ENCODE data around the gene DAB2.

DAB2 gene

GRCh38 chr5:39448506-39449128, 23.8 kb upstream of the DAB2 start:
- DNase-seq (ENCODE audit: low read depth in 2 of 3, low spot score in 1 of 3) = no peak

GRCh38 chr5:39447968-39448367, 23.2 kb upstream of the DAB2 start:
- DNase-seq (ENCODE audit: low read depth in 2 of 3, low spot score in 1 of 3) = no peak

DNA sequence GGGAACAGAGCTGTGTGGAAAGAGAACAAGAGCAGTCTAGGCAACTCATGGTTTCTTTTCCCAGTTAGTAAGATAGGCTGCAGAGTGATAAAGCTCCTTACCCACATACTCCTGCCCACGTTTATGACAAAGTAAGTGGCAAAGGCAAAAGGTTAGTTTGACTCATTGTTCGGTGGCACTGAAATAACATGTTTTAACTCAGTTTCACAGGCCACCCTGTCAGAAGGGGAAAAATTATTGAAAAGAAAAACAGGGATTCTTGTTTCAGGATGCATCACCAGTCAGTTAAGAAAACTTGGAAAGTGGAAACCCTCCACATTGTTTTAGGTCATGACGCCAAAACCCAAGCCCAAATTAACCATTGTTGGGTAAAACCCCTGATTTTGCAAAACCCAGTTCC, 22.3 kb upstream of the DAB2 start:
- no peak for DNase-seq (ENCODE audit: low read depth in 2 of 3, low spot score in 1 of 3)

DNA sequence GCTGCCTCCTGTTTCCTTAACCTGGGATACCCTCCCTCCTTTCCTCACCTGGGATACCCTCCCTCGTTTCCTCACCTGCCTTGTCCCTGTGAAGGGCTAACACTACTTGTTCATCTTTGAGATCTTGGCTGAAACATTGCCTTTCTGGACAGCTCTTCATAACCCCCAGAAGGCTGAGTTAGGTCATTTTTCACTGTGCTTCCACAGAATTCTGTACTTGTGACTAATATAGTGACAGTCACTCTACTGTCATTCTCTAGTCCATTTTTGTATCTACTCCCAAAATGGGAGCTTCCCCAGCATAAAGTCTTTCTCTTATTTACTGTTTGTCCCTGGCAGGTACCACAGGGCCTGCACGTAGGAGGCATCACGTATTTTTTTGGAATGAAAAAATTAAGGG, 21.5 kb upstream of the DAB2 start:
- DNase-seq (ENCODE audit: low read depth in 2 of 3, low spot score in 1 of 3) = no peak

- no peak for DNase-seq (ENCODE audit: low read depth in 2 of 3, low spot score in 1 of 3)
These were observed 19.1 kb upstream of the DAB2 start for GRCh38 chr5:39443911-39444310.

DNA sequence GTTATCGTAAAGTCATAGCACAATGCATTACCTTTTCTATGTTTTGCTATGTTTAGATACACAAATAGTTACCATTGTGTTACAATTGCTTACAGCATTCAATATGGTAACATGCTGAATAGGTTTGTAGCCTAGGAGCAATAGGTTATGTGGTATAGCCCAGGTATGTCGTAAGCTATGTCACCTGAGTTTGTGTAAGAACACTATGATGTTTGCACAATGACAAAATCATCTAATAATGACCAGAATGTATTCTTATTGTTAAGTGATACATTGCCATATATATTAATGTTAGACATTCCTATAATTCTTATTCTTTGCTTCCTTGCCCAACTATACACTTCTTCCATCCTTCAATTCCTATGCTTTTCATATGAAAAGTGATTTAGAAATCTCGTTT, 18.2 kb upstream of the DAB2 start:
- DNase-seq (ENCODE audit: low read depth in 2 of 3, low spot score in 1 of 3) = no peak

GRCh38 chr5:39441838-39442237, 17.1 kb upstream of the DAB2 start:
- DNase-seq (ENCODE audit: low read depth in 2 of 3, low spot score in 1 of 3) = no peak

GRCh38 chr5:39440958-39441624, 16.3 kb upstream of the DAB2 start:
- no peak for DNase-seq (ENCODE audit: low read depth in 2 of 3, low spot score in 1 of 3)

DNA sequence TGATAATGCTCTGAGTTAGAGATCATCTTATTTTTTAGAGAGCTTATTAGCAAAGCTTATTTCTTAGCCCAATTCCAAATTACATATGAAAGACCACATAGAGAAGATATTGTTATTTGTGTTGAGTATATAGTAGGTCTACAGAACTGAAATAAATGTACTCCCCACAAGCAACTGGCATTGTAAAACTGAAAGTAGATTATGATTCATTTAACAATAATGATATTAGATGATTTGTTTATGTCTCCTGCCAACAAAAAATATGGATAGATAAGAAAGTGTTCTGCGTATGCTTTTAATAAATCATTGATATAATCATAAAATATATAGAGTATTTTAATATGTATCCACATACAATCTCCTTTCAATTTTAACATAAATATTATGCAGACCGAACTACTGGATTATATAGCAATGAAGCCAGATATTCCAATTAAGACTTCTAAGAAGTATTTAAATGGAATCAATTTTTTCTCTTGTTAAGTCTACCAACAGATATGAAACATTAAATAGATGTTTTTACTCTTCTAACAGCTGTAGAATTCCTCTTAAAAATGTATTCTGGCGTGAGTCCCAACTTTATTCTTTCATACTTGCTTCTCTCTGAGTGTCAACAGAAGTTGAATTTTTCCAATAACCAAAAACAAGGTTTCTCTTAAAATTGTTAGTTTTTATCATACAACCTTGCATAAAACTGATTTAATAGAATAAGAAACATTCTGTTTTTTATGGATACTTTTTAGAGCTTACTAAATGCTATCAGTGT, 15.6 kb upstream of the DAB2 start:
- DNase-seq (ENCODE audit: low read depth in 2 of 3, low spot score in 1 of 3) = no peak

- no peak for DNase-seq (ENCODE audit: low read depth in 2 of 3, low spot score in 1 of 3)
These were observed 14.9 kb upstream of the DAB2 start for GRCh38 chr5:39439582-39440162.

DNA sequence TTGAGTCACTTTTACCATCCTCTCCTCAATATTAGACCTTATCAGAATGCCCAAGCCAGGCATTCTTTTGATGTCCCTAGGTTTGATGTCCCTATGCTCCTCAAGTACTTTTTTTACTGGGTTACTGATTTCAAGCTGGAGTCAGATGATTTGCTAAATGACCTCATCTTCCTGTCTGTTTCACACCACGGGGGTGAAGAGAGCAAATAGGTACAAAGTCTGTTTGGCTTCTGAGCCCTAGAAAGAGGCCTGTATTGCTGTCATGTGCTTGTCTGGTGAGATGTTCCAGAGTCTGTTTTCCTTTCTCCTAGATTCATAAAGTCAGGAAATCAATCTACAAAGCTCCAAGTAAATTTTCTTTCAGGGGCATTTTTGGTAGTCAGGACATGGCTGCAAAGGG, 12.7 kb upstream of the DAB2 start:
- no peak for DNase-seq (ENCODE audit: low read depth in 2 of 3, low spot score in 1 of 3)

DNA sequence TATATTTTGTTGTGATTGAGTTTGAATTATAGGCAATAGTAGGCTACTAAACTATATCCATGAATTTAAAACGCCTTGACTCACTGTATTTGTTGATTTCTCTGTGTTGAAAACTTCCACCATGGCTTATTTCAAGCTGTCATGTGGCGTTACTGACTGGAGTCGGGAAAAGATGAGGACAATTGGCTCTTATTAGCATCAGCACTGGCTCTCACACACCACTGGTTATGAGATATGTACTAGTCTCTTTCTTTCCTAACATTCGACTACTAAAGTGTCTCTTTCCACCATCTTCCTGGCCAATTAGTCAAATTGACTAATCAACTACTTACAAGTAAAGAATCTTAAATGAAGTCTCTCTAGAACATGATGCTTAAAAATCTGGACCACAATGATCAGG, 9.1 kb upstream of the DAB2 start:
- no peak for DNase-seq (ENCODE audit: low read depth in 2 of 3, low spot score in 1 of 3)

DNA sequence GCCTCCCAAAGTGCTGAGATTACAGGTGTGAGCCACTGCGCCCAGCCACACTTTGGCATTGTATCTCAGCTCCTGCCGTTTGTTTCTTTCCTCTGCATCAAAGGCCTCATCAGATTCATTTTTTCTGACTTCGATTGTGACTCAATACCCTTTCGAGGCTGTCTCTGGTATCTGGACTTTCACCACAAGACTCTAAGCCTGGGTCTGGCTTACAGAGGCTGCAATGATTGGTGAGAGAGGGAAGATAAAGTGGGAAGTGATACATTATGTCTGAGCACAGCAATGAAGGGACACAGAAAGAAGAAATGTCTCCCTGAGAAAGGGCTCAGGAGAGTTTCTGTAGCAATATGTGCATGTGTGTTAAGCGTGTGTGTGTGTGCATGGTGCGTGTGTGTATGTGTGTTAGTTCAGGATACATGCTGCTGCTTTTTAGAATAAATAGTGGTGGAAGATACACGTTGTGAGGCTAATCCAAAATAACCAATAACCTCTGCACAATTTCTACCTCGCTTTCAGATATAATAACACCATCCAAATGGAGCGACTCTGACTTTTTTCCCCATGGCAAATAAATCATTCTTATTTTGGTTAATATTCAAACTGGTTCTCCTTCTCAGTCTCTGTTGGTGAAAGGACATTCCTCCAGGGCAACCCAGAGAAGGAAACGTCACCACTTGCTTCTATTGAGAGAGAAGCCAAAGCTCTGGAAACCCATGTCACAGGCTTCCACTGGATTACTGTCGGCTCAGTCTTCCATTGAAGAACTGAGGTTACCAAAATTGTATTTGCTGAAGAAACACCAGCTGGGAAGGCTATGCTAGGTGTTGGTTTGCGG, 8.1 kb upstream of the DAB2 start:
- DNase-seq (ENCODE audit: low read depth in 2 of 3, low spot score in 1 of 3) = no peak

DNA sequence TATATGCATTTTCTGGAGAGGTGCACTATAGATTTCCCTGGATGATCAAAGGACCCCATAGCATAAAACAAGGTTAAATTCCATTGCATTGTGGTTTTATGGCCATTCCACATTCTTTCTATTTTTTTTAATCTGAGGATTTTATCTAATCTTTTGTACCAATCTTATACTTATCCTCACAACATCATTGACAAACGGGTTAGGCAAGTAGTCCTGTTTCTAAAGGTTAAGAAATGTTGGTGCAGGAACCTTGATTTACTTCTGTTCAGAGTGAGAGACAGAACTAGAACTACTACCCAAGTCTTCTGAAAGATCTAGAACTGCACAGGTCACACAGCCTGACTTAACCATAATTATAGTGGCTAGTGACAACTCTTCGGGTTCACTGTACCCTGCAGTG, 5.7 kb upstream of the DAB2 start:
- DNase-seq (ENCODE audit: low read depth in 2 of 3, low spot score in 1 of 3) = no peak

GRCh38 chr5:39428640-39429039, 3.9 kb upstream of the DAB2 start:
- no peak for DNase-seq (ENCODE audit: low read depth in 2 of 3, low spot score in 1 of 3)

DNA sequence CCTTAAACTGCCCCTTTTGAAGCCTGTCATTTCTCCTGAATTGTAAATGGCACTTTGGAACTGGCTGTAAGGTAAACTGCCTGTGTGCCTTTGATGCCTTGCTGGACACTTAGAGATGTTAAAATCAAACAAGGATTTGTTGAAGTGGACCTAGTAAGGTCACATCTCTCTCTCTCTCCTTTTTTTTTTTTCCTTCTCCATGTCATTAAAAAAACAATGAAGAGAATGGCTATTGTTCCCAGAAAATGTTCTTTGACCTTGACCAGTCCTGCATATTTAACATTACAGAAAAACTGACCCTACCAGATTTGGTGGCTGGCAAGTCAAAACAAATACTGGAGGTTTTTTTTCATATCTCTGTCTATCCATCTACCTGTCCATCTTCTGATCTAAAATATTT, 2.9 kb upstream of the DAB2 start:
- DNase-seq (ENCODE audit: low read depth in 2 of 3, low spot score in 1 of 3) = no peak

GRCh38 chr5:39427229-39427628, 2.4 kb upstream of the DAB2 start:
- DNase-seq (ENCODE audit: low read depth in 2 of 3, low spot score in 1 of 3) = no peak

GRCh38 chr5:39426746-39427105, 1.9 kb upstream of the DAB2 start:
- no peak for DNase-seq (ENCODE audit: low read depth in 2 of 3, low spot score in 1 of 3)

GRCh38 chr5:39426051-39426745, 1.4 kb upstream of the DAB2 start:
- DNase-seq (ENCODE audit: low read depth in 2 of 3, low spot score in 1 of 3) = no peak

DNA sequence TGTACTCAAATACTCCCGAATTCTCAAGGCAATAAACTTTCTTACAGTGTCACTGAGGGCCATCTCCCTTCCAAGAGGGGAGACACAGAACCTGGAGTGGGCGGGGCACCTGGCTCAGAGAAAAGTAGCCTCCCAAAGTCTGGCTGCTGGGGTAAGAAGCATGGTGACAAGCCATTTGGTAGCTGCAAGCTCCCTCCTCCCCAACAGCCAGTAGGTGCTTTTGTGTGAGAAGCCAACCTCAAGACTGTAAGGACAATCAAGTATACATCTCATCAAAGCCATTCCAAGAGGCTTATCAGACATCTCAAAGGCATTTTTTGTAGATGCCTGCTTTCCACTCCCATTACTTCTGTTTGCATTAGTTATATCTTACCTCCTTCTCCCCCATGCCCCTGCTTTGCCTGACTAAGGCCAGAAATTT, 1.4 kb downstream of the DAB2 start:
- DNase-seq (ENCODE audit: low read depth in 2 of 3, low spot score in 1 of 3) = no peak
